DMS 273 treated with DMSO at 0.1 percent for 48 hours (cell line): ENCODE measurements around the gene DERL2.

Experiments used
- DNase-seq: peaks from one replicate; lab custom pipeline; 2025; lab: John Stamatoyannopoulos, UW

Gene DERL2

GRCh38 chr17:5485270-5486205 is at the start of gene DERL2:
DERL2 (minus strand) TSS chr17:5486178; CDS start chr17:5486161, 17 bp downstream.
- no peak for DNase-seq

DNA sequence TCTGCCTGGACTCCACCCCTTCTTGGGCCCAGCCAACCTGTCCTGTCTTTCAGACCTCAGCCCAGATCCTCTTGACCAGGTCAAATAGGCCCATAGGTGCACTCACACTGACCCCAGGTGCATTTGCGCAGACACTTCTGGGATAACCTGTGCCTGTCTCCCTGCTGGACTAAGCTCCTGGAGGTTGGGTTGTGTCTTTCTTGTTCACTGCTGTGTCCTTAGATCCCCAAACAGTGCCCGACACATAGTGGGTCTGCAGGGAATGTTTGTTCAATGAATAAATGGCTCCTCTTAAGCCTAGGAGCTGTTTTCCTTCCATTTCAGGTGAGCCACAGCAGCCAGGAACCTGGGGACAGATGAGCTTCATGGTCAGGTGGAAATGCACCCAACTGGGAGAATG is 49.5 kb upstream of the DERL2 start:
- no peak for DNase-seq

- DNase-seq: no peak
Observed at GRCh38 chr17:5533486-5534315, 47.7 kb upstream of the DERL2 start.

GRCh38 chr17:5532581-5532980 is 46.6 kb upstream of the DERL2 start:
- DNase-seq: no peak

GRCh38 chr17:5531085-5531418 is 45.1 kb upstream of the DERL2 start:
- no peak for DNase-seq

GRCh38 chr17:5530265-5531084 is 44.5 kb upstream of the DERL2 start:
- no peak for DNase-seq

GRCh38 chr17:5527601-5528250 is 41.7 kb upstream of the DERL2 start:
- no peak for DNase-seq

DNA sequence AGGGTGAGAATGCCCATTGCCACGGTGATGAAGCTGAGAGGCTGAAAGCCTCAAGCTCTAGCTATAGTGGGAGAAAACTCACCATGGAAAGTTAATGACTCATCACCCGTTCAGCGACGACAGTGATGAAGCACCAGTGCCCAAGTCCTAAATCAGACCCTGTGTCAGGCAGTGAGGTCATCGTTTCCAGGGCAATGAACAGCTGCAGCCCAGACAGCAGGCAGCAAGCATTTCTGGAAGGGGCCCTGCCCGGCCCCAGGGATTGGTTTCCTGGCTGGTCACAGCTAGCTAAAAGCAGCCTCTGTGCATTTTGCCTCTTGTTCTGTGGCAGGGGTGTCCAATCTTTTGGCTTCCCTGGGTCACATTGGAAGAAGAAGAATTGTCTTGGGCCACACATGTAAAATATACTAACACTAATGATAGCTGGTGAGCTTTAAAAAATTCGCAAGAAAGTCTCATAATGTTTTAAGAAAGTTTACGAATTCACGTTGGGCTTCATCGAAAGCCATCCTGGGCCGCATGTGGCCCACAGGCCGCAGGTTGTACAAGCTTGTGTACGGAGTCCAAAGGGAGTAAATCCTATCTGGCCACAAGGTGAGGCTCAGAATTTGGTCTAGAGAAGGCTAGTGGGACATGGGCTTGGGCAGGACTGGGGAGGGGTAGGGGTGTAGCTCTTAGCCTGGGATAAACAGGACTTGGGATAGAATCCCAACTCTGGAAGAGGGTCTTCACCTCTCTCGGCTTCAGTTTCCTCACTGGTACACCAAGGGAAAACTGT is 41.0 kb upstream of the DERL2 start:
- peak; percentile 17 for DNase-seq

DNA sequence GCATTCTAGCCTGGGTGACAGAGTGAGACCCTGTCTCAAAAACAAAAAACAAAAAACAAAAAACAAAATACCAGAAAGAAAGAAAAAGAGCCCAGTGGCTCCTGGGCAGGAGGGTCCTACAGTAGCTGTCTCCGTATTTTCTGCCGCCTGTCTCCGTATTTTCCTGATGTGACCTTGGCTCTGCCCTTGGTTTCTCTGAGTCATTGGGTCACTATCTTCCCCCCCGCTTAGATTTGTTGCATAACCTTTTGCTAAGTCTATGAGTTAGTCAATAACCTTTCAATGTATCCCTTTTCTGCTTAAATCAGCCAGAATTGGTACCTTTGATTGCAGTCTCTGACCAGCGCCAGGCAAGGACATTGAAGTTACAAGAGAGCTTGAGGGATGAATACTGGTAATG is 37.3 kb upstream of the DERL2 start:
- DNase-seq: no peak

- no peak for DNase-seq
Observed at GRCh38 chr17:5522476-5522875, 36.5 kb upstream of the DERL2 start.

DNA sequence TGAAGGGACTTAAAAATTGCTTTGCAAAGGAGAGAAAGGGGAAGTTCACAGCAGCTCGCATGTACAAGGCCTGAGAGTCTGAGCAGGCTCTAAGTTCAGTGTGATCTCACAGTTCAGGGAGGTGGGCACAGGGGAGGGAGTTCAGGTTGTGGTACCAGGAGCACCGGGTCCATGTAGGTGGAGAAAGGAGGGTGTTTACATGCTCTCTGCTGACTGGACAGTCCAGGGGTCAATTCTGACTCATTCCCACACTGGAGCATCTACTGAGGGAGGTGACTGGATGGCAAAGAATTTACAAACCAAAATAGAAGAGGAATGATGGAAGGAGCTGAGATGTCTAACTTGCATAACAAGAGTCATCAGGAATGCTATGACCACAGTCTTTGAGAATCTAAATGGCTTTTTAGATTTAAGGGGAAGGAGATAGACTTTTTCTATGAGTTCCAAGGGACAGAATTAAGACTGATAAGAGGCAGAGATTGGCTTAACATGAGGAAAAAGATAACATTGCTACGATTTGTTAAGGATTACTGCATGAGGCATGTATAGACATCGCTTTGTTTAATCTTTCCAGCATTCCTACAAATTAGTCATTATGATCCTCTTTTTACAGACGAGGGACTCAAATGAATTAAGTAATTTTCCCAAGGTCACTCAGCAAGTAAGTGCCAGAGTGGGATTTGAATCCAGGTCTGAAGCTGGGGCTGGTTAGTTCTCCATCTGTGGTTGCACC is 30.2 kb upstream of the DERL2 start:
- DNase-seq: no peak

GRCh38 chr17:5514976-5515375 is 29.0 kb upstream of the DERL2 start:
- no peak for DNase-seq

DNA sequence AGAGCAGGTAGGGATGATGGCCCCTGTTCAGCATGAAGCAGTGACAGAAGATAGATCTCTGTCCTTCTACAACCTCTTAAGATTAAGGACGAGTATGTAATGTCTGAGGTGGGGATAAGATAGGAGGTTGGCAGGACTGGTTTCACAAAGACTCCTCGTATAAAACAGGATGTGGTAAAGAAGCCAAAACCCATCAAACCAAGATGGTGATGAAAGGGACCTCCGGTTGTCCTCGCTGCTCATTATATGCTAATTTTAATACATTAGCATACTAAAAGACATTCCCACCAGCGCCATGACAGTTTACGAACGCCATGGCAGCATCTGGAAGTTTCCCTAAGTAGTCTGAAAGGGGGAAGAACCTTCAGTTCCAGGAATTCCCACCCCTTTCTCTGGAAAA is 27.6 kb upstream of the DERL2 start:
- no peak for DNase-seq

DNA sequence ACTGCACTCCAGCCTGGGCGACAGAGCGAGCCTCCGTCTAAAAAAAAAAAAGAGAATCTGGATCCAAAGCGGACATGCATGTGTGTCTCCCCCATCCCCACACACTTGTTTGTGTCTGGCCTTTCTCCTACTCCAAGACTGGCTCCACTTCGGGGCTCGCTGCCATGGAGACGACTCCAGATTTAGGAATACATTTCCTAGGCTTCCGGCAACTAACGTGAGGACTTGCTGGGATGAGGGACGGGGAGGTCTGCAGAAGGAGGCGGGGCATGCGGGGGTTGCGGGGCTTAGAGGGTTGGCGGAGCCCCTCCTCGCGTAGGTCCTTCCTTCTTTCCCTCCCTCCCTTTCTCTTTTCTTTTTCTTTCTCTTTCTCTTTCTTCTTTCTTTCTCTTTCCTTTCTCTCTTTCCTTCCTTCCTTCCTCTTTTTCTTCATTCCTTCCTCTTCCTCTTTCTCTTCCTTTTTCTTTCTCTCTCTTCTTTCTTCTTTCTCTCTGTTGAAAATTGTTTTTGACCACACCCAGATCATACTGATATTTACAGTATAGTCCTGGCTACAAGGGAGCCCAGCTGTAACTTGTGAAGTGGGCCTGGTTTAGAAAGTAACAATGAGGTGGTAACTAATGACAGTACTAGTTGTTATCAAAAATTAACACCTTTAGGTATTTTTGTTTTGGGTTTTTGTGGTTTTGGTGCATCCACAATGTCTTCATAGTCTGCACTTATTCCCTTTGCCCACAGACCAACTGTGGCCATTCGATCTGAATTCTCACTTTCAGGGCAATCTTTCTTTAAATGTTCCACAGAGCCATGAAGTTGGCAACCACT is 25.6 kb upstream of the DERL2 start:
- DNase-seq: no peak

- no peak for DNase-seq
Observed at GRCh38 chr17:5510771-5511170, 24.8 kb upstream of the DERL2 start.

- no peak for DNase-seq
Observed at GRCh38 chr17:5509482-5509881, 23.5 kb upstream of the DERL2 start.

DNA sequence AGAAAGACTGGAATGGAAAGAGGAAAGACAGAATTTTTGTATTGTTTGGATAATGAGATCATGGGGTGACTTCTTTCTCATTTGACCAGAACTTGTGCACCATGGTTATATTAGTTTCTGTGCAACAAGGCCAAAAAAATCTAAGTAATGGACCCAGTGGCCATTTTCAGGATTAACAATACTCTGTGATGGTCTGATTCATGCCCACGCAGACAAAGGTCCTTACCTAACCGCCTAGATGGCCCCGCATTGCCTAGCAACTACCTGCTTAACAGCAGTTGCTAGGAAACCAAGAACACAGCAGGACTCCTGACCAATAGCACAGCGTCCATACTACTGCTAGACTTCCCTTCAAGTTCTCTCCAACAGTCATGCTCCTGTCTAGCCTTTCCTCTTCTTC is 22.8 kb upstream of the DERL2 start:
- DNase-seq: no peak

DNA sequence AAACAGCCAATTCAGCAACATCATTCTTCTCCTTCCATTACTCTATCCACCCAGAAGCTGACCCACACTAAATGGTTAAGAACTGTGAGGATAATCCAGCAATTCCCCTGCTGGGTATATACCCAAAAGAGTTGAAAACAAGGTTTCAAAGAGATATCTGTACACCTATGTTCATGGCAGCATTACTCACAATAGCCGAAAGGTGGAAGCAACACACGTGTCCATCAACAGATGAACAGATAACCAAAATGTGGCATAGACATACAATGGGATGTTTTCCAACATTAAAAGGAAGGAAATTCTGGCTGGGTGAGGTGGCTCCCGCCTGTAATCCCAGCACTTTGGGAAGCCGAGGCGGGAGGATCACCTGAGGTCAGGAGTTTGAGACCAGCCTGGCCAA is 20.3 kb upstream of the DERL2 start:
- DNase-seq: no peak

DNA sequence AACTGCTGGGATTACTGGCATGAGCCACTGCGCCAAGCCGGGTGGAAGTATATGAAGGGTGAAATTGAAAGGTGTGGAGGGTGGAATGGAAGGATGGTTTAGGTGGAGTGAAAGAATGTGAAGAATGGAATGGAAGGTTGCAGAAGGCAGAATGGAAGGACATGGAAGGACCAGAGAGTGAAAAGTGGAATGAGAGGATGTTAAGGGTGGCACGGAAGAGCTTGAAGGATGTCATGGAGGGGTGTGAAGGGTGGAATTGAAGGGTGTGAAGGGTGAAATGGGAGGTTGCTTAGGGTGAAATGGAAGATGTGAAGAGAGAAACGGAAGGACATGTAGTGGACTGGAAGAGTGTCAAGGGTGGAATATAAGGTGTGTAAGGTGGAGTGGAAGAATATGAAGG is 16.6 kb upstream of the DERL2 start:
- no peak for DNase-seq
